GM19438 (cell line): ENCODE data around the gene ELMO2.

Experiments
- ATAC-seq: cut with Tn5 transposase; IDR thresholded peaks from one replicate; pipeline ENCODE4 v1.9.1; 2021; ENCODE audit warnings: low read depth; ENCODE audit not compliant: unreplicated experiment

ELMO2 gene

GRCh38 chr20:46406200-46406985 is at the start of gene ELMO2:
TSS of gene ELMO2 (minus strand) at chr20:46406615. CDS start at chr20:46394482, 12,133 bp downstream.
- peak; percentile 78 for ATAC-seq

- no peak for ATAC-seq
These were observed 49.3 kb upstream of the ELMO2 start for GRCh38 chr20:46455729-46456128.

- ATAC-seq = no peak
These were observed 40.4 kb upstream of the ELMO2 start for GRCh38 chr20:46446851-46447250.

- no peak for ATAC-seq
These were observed 33.4 kb upstream of the ELMO2 start for GRCh38 chr20:46439837-46440236.

- ATAC-seq = no peak
These were observed 31.8 kb upstream of the ELMO2 start for GRCh38 chr20:46438156-46438750.

- no peak for ATAC-seq
These were observed 28.7 kb upstream of the ELMO2 start for GRCh38 chr20:46435146-46435545.

GRCh38 chr20:46434597-46434996 is 28.2 kb upstream of the ELMO2 start:
- ATAC-seq = no peak

GRCh38 chr20:46433051-46433450 is 26.6 kb upstream of the ELMO2 start:
- no peak for ATAC-seq

- no peak for ATAC-seq
These were observed 24.7 kb upstream of the ELMO2 start for GRCh38 chr20:46430921-46431712.

GRCh38 chr20:46427384-46427783 is 21.0 kb upstream of the ELMO2 start:
- ATAC-seq = no peak

- ATAC-seq = no peak
These were observed 17.6 kb upstream of the ELMO2 start for GRCh38 chr20:46423882-46424482.

GRCh38 chr20:46423342-46423741 is 16.9 kb upstream of the ELMO2 start:
- no peak for ATAC-seq

- no peak for ATAC-seq
These were observed 14.5 kb upstream of the ELMO2 start for GRCh38 chr20:46420878-46421277.

GRCh38 chr20:46419882-46420281 is 13.5 kb upstream of the ELMO2 start:
- no peak for ATAC-seq

GRCh38 chr20:46416839-46417238 is 10.4 kb upstream of the ELMO2 start:
- no peak for ATAC-seq

- no peak for ATAC-seq
These were observed 10.0 kb upstream of the ELMO2 start for GRCh38 chr20:46416421-46416820.

- no peak for ATAC-seq
These were observed 9.4 kb upstream of the ELMO2 start for GRCh38 chr20:46415773-46416172.

GRCh38 chr20:46414608-46415007 is 8.2 kb upstream of the ELMO2 start:
- no peak for ATAC-seq

GRCh38 chr20:46411637-46412036 is 5.2 kb upstream of the ELMO2 start:
- no peak for ATAC-seq

GRCh38 chr20:46408281-46408731 is 1.9 kb upstream of the ELMO2 start:
- ATAC-seq = no peak

GRCh38 chr20:46407671-46407996 is 1.2 kb upstream of the ELMO2 start:
- ATAC-seq = no peak
